ENCODE results near the gene FNBP1. TPM values are rescaled to one million over a fixed set of nuclear protein-coding genes. Genes with fewer than 3 reads are reported as not detected.
"Not testable (repeated sequence)": the region's sequence is repeated elsewhere in the genome, so short reads cannot be mapped to it uniquely, and the experiment has no call there.

FNBP1 gene
- total and polyA plus RNA-seq, 8 donors = 5.3 to 18.5 (median 7.1) TPM

- Histone ChIP-seq H3K36me3 (peaks cover 0 to 8% (median 0%) of the 10 kb centered on the region in 3 donors), H3K4me3 (no peak overlapping the region), H3K4me1 (peaks cover 0 to 6% (median 0%) of the 10 kb centered on the region in 3 donors), H3K27me3 (no peaks in the 10 kb centered on the region), H3K27ac (no peak overlapping the region), H3K9me3 (no peaks in the 10 kb centered on the region)
- DNase-seq (no peak), FAIRE-seq (no peak), ATAC-seq (no peak)
- 88 to 100% methylated on average over 1 of the region's 1 CpG for WGBS, 2 donors
- TF ChIP-seq, protein P1, sequence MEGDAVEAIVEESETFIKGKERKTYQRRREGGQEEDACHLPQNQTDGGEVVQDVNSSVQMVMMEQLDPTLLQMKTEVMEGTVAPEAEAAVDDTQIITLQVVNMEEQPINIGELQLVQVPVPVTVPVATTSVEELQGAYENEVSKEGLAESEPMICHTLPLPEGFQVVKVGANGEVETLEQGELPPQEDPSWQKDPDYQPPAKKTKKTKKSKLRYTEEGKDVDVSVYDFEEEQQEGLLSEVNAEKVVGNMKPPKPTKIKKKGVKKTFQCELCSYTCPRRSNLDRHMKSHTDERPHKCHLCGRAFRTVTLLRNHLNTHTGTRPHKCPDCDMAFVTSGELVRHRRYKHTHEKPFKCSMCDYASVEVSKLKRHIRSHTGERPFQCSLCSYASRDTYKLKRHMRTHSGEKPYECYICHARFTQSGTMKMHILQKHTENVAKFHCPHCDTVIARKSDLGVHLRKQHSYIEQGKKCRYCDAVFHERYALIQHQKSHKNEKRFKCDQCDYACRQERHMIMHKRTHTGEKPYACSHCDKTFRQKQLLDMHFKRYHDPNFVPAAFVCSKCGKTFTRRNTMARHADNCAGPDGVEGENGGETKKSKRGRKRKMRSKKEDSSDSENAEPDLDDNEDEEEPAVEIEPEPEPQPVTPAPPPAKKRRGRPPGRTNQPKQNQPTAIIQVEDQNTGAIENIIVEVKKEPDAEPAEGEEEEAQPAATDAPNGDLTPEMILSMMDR (IDR thresholded peaks at IDR 0.05) = no peak
- intact Hi-C loops (cut with DNase I) = no loop called here
Observed at GRCh38 chr9:129958796-129959195, 84.2 kb downstream of the FNBP1 start.

- peaks cover 0 to 8% (median 0%) of the 10 kb centered on the region in 3 donors for H3K36me3 ChIP-seq
- peak in 2 of 4 donors; percentile 53 to 58 for ATAC-seq
- no peak overlapping the region for H3K27ac ChIP-seq
- no peak for DNase-seq
- intact Hi-C loops (cut with DNase I) = no loop called here
- H3K9me3 ChIP-seq = no peaks in the 10 kb centered on the region
- 78 to 81% methylated on average over 6 of the region's 6 CpGs for WGBS, 2 donors
- TF ChIP-seq, protein P1 (IDR thresholded peaks at IDR 0.05) = no peak
- FAIRE-seq = no peak
- H3K4me1 ChIP-seq = peaks cover 0 to 3% (median 0%) of the 10 kb centered on the region in 3 donors
- no peaks in the 10 kb centered on the region for H3K27me3 ChIP-seq
- H3K4me3 ChIP-seq = no peak overlapping the region
Observed at GRCh38 chr9:129954868-129955550, 88.0 kb downstream of the FNBP1 start.

- TF ChIP-seq, protein P1 (IDR thresholded peaks at IDR 0.05) = no peak
- Histone ChIP-seq H3K9me3 (no peaks in the 10 kb centered on the region), H3K27ac (no peak overlapping the region), H3K4me3 (no peak overlapping the region), H3K4me1 (peaks cover 0 to 3% (median 0%) of the 10 kb centered on the region in 3 donors), H3K27me3 (no peaks in the 10 kb centered on the region), H3K36me3 (peaks cover 0 to 8% (median 0%) of the 10 kb centered on the region in 3 donors)
- FAIRE-seq (no peak), DNase-seq (no peak), ATAC-seq (no peak)
- intact Hi-C loops (cut with DNase I) = no loop called here
- 65 to 66% methylated on average over 1 of the region's 1 CpG for WGBS, 2 donors
Observed at GRCh38 chr9:129953736-129954135, 89.3 kb downstream of the FNBP1 start.

DNA sequence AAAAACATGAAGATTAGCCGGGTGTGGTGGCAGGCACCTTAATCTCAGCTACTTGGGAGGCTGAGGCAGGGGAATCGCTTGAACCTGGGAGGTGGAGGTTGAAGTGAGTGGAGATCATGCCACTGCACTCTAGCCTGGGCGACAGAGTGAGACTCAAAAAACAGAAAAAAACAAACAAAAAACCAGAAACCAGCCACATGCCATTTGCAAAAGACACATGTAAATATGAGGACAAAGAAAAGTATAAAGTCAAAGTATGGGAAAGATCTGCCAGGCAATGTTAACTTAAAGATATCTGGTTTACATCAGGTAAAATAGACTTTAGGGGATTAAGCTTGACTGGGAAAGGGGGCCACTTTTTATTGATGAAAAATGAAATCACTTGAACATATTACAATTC is 90.7 kb downstream of the FNBP1 start:
- H3K9me3 ChIP-seq = no peaks in the 10 kb centered on the region
- TF ChIP-seq, protein P1 (IDR thresholded peaks at IDR 0.05) = no peak
- H3K36me3 ChIP-seq = peaks cover 0 to 8% (median 0%) of the 10 kb centered on the region in 3 donors
- H3K27ac ChIP-seq = no peak overlapping the region
- no peaks in the 10 kb centered on the region for H3K27me3 ChIP-seq
- peaks cover 0 to 3% (median 0%) of the 10 kb centered on the region in 3 donors for H3K4me1 ChIP-seq
- 95 to 96% methylated on average over 3 of the region's 3 CpGs for WGBS, 2 donors
- ATAC-seq (no peak), DNase-seq (no peak), FAIRE-seq (no peak)
- intact Hi-C loops (cut with DNase I) = no loop called here
- no peak overlapping the region for H3K4me3 ChIP-seq

- DNase-seq (no peak), ATAC-seq (no peak), FAIRE-seq (no peak)
- no peak overlapping the region for H3K27ac ChIP-seq
- no peak overlapping the region for H3K4me3 ChIP-seq
- no peaks in the 10 kb centered on the region for H3K4me1 ChIP-seq
- no peaks in the 10 kb centered on the region for H3K36me3 ChIP-seq
- H3K9me3 ChIP-seq = no peaks in the 10 kb centered on the region
- intact Hi-C loops (cut with DNase I) = no loop called here
- WGBS, 2 donors = 68 to 75% methylated on average over 5 of the region's 5 CpGs
- TF ChIP-seq, protein P1 (IDR thresholded peaks at IDR 0.05) = no peak
- no peaks in the 10 kb centered on the region for H3K27me3 ChIP-seq
Observed at GRCh38 chr9:129949821-129950220, 93.2 kb downstream of the FNBP1 start.

DNA sequence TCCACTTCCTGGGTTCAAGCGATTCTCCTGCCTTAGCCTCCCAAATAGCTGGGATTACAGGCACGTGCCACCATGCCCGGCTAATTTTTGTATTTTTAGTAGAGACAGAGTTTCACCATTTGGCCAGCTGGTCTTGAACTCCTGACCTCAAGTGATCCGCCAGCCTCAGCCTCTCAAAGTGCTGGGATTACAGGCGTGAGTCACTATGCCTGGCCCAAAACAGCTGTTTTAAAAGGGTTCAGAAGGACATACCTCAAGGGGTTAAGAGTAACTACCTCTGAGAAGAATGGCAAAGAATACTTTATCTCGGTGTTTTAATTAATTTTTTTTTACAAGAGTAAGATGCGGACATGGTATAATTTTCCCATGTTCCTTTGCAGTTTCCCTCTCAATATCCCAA is 94.4 kb downstream of the FNBP1 start:
- H3K4me1 ChIP-seq; H3K4me3 ChIP-seq; ATAC-seq; intact Hi-C loops (cut with DNase I); FAIRE-seq; H3K9me3 ChIP-seq; H3K27me3 ChIP-seq; DNase-seq; H3K36me3 ChIP-seq; H3K27ac ChIP-seq: not testable (repeated sequence)
- 77 to 90% methylated on average over 7 of the region's 7 CpGs for WGBS, 2 donors

Data from pancreas (tissue), 10 donors.